Hippocampal formation (tissue), 2 donors: ENCODE data around the gene ACSS2.

ENCODE experiments used
- DNase-seq, 2 donors: peaks; one replicate each; lab custom pipeline; 2025; lab: John Stamatoyannopoulos, UW

Gene ACSS2

GRCh38 chr20:34876406-34877282 is at the start of gene ACSS2:
ACSS2 (plus strand) TSS chr20:34876612; CDS start chr20:34876646, 34 bp downstream.
- peak; percentile 95 to 99 for DNase-seq

GRCh38 chr20:34829191-34829590 is 47.2 kb upstream of the ACSS2 start:
- no peak for DNase-seq

- no peak for DNase-seq
Measured at GRCh38 chr20:34831936-34832335, 44.5 kb upstream of the ACSS2 start.

GRCh38 chr20:34834459-34834893 is 41.9 kb upstream of the ACSS2 start:
- DNase-seq: peak in 1 of 2 donors; percentile 36

GRCh38 chr20:34842143-34842542 is 34.3 kb upstream of the ACSS2 start:
- no peak for DNase-seq

- no peak for DNase-seq
Measured at GRCh38 chr20:34843421-34843820, 33.0 kb upstream of the ACSS2 start.

- DNase-seq: no peak
Measured at GRCh38 chr20:34848597-34848996, 27.8 kb upstream of the ACSS2 start.

- no peak for DNase-seq
Measured at GRCh38 chr20:34849778-34850177, 26.6 kb upstream of the ACSS2 start.

- no peak for DNase-seq
Measured at GRCh38 chr20:34850969-34851368, 25.4 kb upstream of the ACSS2 start.

GRCh38 chr20:34852298-34852697 is 24.1 kb upstream of the ACSS2 start:
- no peak for DNase-seq

GRCh38 chr20:34859367-34859766 is 17.0 kb upstream of the ACSS2 start:
- no peak for DNase-seq

- no peak for DNase-seq
Measured at GRCh38 chr20:34859826-34860545, 16.4 kb upstream of the ACSS2 start.

GRCh38 chr20:34861386-34862084 is 14.9 kb upstream of the ACSS2 start:
- no peak for DNase-seq

GRCh38 chr20:34862724-34863123 is 13.7 kb upstream of the ACSS2 start:
- no peak for DNase-seq

GRCh38 chr20:34863421-34863965 is 12.9 kb upstream of the ACSS2 start:
- DNase-seq: no peak

GRCh38 chr20:34864216-34864615 is 12.2 kb upstream of the ACSS2 start:
- DNase-seq: no peak

- peak in 1 of 2 donors; percentile 1 for DNase-seq
Measured at GRCh38 chr20:34871320-34871926, 5.0 kb upstream of the ACSS2 start.

- DNase-seq: no peak
Measured at GRCh38 chr20:34871966-34872621, 4.3 kb upstream of the ACSS2 start.

- DNase-seq: peak; percentile 54 to 83
Measured at GRCh38 chr20:34872622-34873224, 3.7 kb upstream of the ACSS2 start, which contains the start of gene GGT7. GGT7 (minus strand) TSS chr20:34872856; CDS start chr20:34872815, 41 bp downstream.

- DNase-seq: no peak
Measured at GRCh38 chr20:34873583-34874093, 2.8 kb upstream of the ACSS2 start.
